H1 (cell line): ENCODE data around the gene DHCR7. TPM values are rescaled to one million over a fixed set of nuclear protein-coding genes. Genes with fewer than 3 reads are reported as not detected.

Experiments used
- CBX5 ChIP-seq: fragments of 300-800, 300-1000 bp; sonication (generic); IDR thresholded peaks from 2 replicates; pipeline ENCODE4 v1.7.1; 2016; ENCODE audit warnings: antibody characterized with exemption, low read length, low read depth
- CHD7 ChIP-seq: fragments of 300-600 bp; sonication (generic); IDR thresholded peaks from 2 replicates; pipeline ENCODE4 v1.7.1; 2012; ENCODE audit warnings: low read length, moderate library complexity, mild to moderate bottlenecking, inconsistent platforms; ENCODE audit not compliant: insufficient replicate concordance
- HDAC2 ChIP-seq, 2 experiments: fragments of 300-600 bp in 1 of 2; sonication (generic) in 1 of 2; IDR thresholded peaks; 2 replicates each; pipeline ENCODE4 v1.6.1; 2011 to 2012; ENCODE audit warnings: low read depth in 2 of 2, low read length in 2 of 2, mild to moderate bottlenecking in 2 of 2, moderate library complexity in 2 of 2, borderline replicate concordance in 1 of 2, inconsistent platforms in 1 of 2
- SUZ12 ChIP-seq: fragments of 200-600 bp; sonication (generic); IDR thresholded peaks from 2 replicates; pipeline ENCODE4 v1.6.1; 2012; ENCODE audit warnings: mild to moderate bottlenecking, inconsistent platforms, low read length, moderate library complexity, mixed read lengths
- polyA plus RNA-seq, 7 experiments: library from polyadenylated mRNA; depleted of rRNA in 3 of 7; stranded (reverse) in 5 of 7; unstranded in 2 of 7; fragments of >200 nt in 5 of 7; fragments of 200-250 nt in 2 of 7; gene quantifications; 1 replicate in 5 of 7; 2 replicates in 1 of 7; 4 replicates in 1 of 7; pipeline versions ENCODE4 v1.2.1 to v1.2.3, GENCODE V29; 2011 to 2013; ENCODE audit warnings: missing spikeins in 2 of 7, mixed read lengths in 2 of 7
- total RNA-seq: library from RNA; stranded (reverse); fragmentation: NEBNext Ultra II Directional; extraction: Animal tissue kit (Norgen Biotek cat#: 25700); gene quantifications from 2 replicates; pipeline ENCODE4 v1.2.1, GENCODE V29; 2021

DHCR7 gene
- total and polyA plus RNA-seq, 2 of the 8 experiments (the other 6 are each of a cell fraction or from before 2014, with no cell fraction given) = 144 to 157 TPM

GRCh38 chr11:71408826-71409225 is 39.4 kb downstream of the DHCR7 start (continued):
- no peak for TF ChIP-seq CHD7
- no peak for TF ChIP-seq HDAC2 (IDR thresholded peaks at IDR 0.05; ENCODE audit: borderline replicate concordance in 1 of 2, low read depth in 2 of 2, low read length in 2 of 2)
- no peak for TF ChIP-seq SUZ12
- no peak for TF ChIP-seq CBX5
- TF ChIP-seq, all 59 proteins: peak for 0
